Body of pancreas (tissue), 4 donors: Measurements from ENCODE around the gene ZNF76.

Experiments
- CTCF ChIP-seq, 7 experiments: fragments of 450-650 bp in 4 of 7; fragments of 200-600 bp in 3 of 7; sonication (generic) in 3 of 7; IDR thresholded peaks; one replicate each; pipeline ENCODE4 v1.5.1; 2016 to 2019; ENCODE audit warnings: antibody characterized with exemption in 7 of 7
- POLR2A ChIP-seq, 3 donors: fragments of 450-650 bp; IDR thresholded peaks; one replicate each; pipeline ENCODE4 v1.6.1; 2016; ENCODE audit warnings: antibody characterized with exemption in 3 of 3, mild to moderate bottlenecking in 2 of 3

GRCh38 chr6:35328108-35328723 is 68.7 kb downstream of the ZNF76 start:
- TF ChIP-seq CTCF (IDR thresholded peaks at IDR 0.05) (no peak), POLR2A (IDR thresholded peaks at IDR 0.05) (no peak)
